ENCODE data around the gene GPR62.
"Not testable (repeated sequence)": the region's sequence is repeated elsewhere in the genome, so short reads cannot be mapped to it uniquely, and the experiment has no call there.

GPR62 gene

GRCh38 chr3:51971350-51971749 lies 16.2 kb downstream of the GPR62 start:
- no peak for FAIRE-seq

- no peak for FAIRE-seq
Observed at GRCh38 chr3:51974277-51974962, 19.2 kb downstream of the GPR62 start.

- no peak for FAIRE-seq
Observed at GRCh38 chr3:51974963-51975851, 20.0 kb downstream of the GPR62 start, which contains the start of gene ABHD14A. Gene ABHD14A, plus strand, starts transcription at chr3:51975064. Its CDS starts 72 bp downstream, at chr3:51975136.

GRCh38 chr3:51975852-51976549 lies 20.8 kb downstream of the GPR62 start:
- FAIRE-seq: no peak

- no peak for FAIRE-seq
Observed at GRCh38 chr3:51977446-51978142, 22.4 kb downstream of the GPR62 start.

GRCh38 chr3:51978143-51978502 lies 22.9 kb downstream of the GPR62 start:
- no peak for FAIRE-seq

GRCh38 chr3:51980253-51980652 lies 25.1 kb downstream of the GPR62 start:
- no peak for FAIRE-seq

- FAIRE-seq: no peak
Observed at GRCh38 chr3:51982352-51982837, 27.2 kb downstream of the GPR62 start.

- no peak for FAIRE-seq
Observed at GRCh38 chr3:51982838-51983577, 27.8 kb downstream of the GPR62 start, which contains the start of gene ACY1. Gene ACY1, plus strand, starts transcription at chr3:51983535. Its CDS starts 530 bp downstream, at chr3:51984065.

GRCh38 chr3:51983578-51984268 lies 28.5 kb downstream of the GPR62 start:
- FAIRE-seq: no peak

GRCh38 chr3:51984269-51984647 lies 29.1 kb downstream of the GPR62 start:
- no peak for FAIRE-seq

GRCh38 chr3:51985063-51985462 lies 29.9 kb downstream of the GPR62 start:
- no peak for FAIRE-seq

GRCh38 chr3:51986010-51986947 lies 31.1 kb downstream of the GPR62 start:
- no peak for FAIRE-seq

GRCh38 chr3:51987568-51987967 lies 32.4 kb downstream of the GPR62 start:
- no peak for FAIRE-seq

GRCh38 chr3:51988286-51989146 lies 33.3 kb downstream of the GPR62 start:
- FAIRE-seq: no peak

GRCh38 chr3:51990501-51990971 lies 35.4 kb downstream of the GPR62 start:
- FAIRE-seq: not testable (repeated sequence)

- FAIRE-seq: no peak
Observed at GRCh38 chr3:51992017-51992682, 37.0 kb downstream of the GPR62 start.

- FAIRE-seq: not testable (repeated sequence)
Observed at GRCh38 chr3:51993657-51994056, 38.5 kb downstream of the GPR62 start.
